ENCODE measurements around the gene TMEM163.

The TMEM163 gene

DNA sequence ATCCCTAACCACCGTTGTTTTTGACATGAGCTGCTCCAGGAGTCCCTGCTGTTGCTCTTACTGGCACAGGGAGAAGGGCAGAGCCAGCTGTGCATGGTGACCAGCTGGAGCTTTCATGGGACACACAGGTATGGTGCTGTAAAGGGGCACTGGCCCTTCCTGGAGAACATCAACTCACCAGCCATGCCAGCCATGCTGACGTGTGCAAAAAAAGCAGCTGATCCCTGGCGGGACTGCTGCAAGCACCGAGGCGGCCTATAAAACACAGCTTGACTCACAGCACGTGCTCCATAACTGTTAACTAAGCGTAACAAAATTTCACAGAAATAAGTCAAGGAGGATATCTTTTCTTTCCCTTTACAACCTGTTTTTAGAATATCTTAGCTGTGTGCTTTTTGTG, 165.1 kb downstream of the TMEM163 start:
- Histone ChIP-seq H3K9ac (ENCODE audit: low read length) (no peak overlapping the region), H3K4me3 (ENCODE audit: low read depth, low read length) (no peak overlapping the region), H3K4me1 (ENCODE audit: control insufficient read depth, insufficient read depth, low read length) (no peaks in the 10 kb centered on the region), H3K9me3 (ENCODE audit: control insufficient read depth, insufficient read depth, low read depth, low read length) (no peaks in the 10 kb centered on the region), H3K36me3 (ENCODE audit: control insufficient read depth, insufficient read depth, low read length) (no peaks in the 10 kb centered on the region), H3K27ac (ENCODE audit: low read depth, low read length) (no peak overlapping the region), H3K27me3 (ENCODE audit: control insufficient read depth, insufficient read depth, low read length) (no peaks in the 10 kb centered on the region)

DNA sequence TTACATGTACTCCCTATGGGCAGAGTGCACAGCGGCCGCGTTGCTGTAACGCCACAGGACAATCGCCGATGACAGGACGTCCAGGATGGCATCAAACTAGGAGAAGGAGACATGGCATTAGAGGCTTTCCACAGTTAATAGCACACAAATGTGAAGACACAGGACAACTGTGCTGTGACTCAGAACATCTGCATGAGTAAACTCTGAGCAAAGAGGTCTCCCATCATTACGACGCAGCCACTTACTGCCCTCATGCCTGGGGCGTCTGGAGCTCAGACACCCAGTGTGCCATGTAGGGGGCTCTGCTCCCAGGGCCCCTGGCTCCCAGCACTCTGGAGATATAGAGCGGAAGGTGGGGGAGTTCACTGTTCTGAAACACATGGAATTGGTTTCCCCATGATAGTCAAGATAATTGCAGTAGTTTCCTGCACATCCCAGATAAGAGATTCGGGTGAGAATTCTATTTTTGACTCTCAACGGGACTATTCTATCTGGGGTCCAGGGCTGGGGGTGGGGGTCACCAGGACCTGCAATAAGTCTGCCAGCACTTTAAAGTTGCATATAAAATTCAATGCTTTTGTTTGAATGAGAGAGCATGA, 168.1 kb downstream of the TMEM163 start:
- no peak overlapping the region for H3K27ac ChIP-seq (ENCODE audit: low read depth, low read length)
- H3K9me3 ChIP-seq (ENCODE audit: control insufficient read depth, insufficient read depth, low read depth, low read length): no peaks in the 10 kb centered on the region
- no peaks in the 10 kb centered on the region for H3K36me3 ChIP-seq (ENCODE audit: control insufficient read depth, insufficient read depth, low read length)
- H3K27me3 ChIP-seq (ENCODE audit: control insufficient read depth, insufficient read depth, low read length): no peaks in the 10 kb centered on the region
- no peaks in the 10 kb centered on the region for H3K4me1 ChIP-seq (ENCODE audit: control insufficient read depth, insufficient read depth, low read length)
- H3K9ac ChIP-seq (ENCODE audit: low read length): no peak overlapping the region
- H3K4me3 ChIP-seq (ENCODE audit: low read depth, low read length): no peak overlapping the region

DNA sequence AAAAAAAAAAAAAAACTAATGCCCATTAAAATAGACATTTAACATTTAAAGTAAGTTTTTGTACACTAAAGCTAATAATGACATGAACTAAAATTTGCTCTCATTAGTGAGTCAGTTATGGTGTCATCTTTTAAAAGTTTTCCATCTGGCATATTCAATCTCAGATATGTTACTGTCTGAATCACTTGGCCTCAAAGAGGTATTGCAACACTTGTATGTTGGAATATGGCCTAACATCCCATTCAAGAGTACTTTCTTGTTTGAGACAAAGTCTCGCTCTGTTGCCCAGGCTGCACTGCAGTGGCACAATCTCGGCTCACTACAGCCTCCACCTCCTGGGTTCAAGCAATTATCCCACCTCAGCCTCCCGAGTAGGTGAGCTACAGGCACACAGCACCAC, 169.7 kb downstream of the TMEM163 start:
- H3K4me3 ChIP-seq (ENCODE audit: low read depth, low read length): no peak overlapping the region
- H3K27ac ChIP-seq (ENCODE audit: low read depth, low read length): no peak overlapping the region
- H3K9ac ChIP-seq (ENCODE audit: low read length): no peak overlapping the region
- no peaks in the 10 kb centered on the region for H3K4me1 ChIP-seq (ENCODE audit: control insufficient read depth, insufficient read depth, low read length)
- no peaks in the 10 kb centered on the region for H3K9me3 ChIP-seq (ENCODE audit: control insufficient read depth, insufficient read depth, low read depth, low read length)
- no peaks in the 10 kb centered on the region for H3K27me3 ChIP-seq (ENCODE audit: control insufficient read depth, insufficient read depth, low read length)
- no peaks in the 10 kb centered on the region for H3K36me3 ChIP-seq (ENCODE audit: control insufficient read depth, insufficient read depth, low read length)

DNA sequence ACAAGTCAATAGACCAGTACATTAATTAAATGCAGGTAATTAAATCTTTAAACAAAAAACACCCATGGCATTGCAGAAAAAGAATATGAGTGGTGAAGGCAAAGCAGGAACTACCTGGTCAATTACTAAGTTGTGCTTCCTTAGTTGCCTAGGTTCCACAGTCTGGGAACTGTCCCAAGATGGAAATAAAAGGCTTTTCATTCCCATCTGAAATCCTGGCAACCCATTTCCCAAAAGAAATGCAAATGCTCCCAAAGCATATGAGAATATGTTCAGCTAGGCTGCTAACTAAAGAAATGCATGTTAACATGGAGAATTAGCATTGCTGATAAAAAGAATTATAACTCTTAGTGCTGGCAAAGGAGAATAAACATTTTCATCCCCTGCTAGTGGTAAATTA, 177.8 kb downstream of the TMEM163 start:
- no peaks in the 10 kb centered on the region for H3K4me1 ChIP-seq (ENCODE audit: control insufficient read depth, insufficient read depth, low read length)
- no peak overlapping the region for H3K9ac ChIP-seq (ENCODE audit: low read length)
- no peaks in the 10 kb centered on the region for H3K27me3 ChIP-seq (ENCODE audit: control insufficient read depth, insufficient read depth, low read length)
- no peak overlapping the region for H3K4me3 ChIP-seq (ENCODE audit: low read depth, low read length)
- H3K27ac ChIP-seq (ENCODE audit: low read depth, low read length): no peak overlapping the region
- no peaks in the 10 kb centered on the region for H3K9me3 ChIP-seq (ENCODE audit: control insufficient read depth, insufficient read depth, low read depth, low read length)
- no peaks in the 10 kb centered on the region for H3K36me3 ChIP-seq (ENCODE audit: control insufficient read depth, insufficient read depth, low read length)

DNA sequence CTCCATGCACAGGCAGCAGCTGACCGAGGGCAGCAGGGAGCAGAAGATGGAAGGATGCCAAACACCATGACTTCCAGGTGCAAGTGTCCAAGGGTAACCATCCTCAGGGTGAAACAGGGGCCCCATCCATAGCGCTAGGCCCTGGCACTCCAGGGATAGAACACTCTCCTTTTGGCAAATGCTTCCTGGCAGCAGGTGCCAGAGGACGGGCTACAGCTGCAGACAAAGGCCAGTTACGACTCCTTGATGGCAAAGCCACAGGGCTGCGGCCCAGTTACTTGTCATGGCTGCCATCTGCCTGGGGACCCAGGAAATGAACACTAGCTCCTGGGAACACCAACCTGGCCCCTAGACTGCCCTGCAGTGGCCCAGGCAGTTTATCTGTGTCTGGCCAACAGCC, 178.8 kb downstream of the TMEM163 start:
- H3K27me3 ChIP-seq (ENCODE audit: control insufficient read depth, insufficient read depth, low read length): no peaks in the 10 kb centered on the region
- no peaks in the 10 kb centered on the region for H3K36me3 ChIP-seq (ENCODE audit: control insufficient read depth, insufficient read depth, low read length)
- no peak overlapping the region for H3K9ac ChIP-seq (ENCODE audit: low read length)

GRCh38 chr2:134537702-134538101, 181.1 kb downstream of the TMEM163 start:
- Histone ChIP-seq H3K9me3 (ENCODE audit: control insufficient read depth, insufficient read depth, low read depth, low read length) (no peaks in the 10 kb centered on the region), H3K27ac (ENCODE audit: low read depth, low read length) (no peak overlapping the region), H3K4me3 (ENCODE audit: low read depth, low read length) (no peak overlapping the region), H3K36me3 (ENCODE audit: control insufficient read depth, insufficient read depth, low read length) (no peaks in the 10 kb centered on the region), H3K9ac (ENCODE audit: low read length) (no peak overlapping the region), H3K4me1 (ENCODE audit: control insufficient read depth, insufficient read depth, low read length) (no peaks in the 10 kb centered on the region; the same call in 1 of the 2 replicates), H3K27me3 (ENCODE audit: control insufficient read depth, insufficient read depth, low read length) (no peaks in the 10 kb centered on the region)

More for the DNA sequence above, 178.8 kb downstream of the TMEM163 start:
- no peaks in the 10 kb centered on the region for H3K4me1 ChIP-seq (ENCODE audit: control insufficient read depth, insufficient read depth, low read length)
- H3K4me3 ChIP-seq (ENCODE audit: low read depth, low read length): no peak overlapping the region
- H3K27ac ChIP-seq (ENCODE audit: low read depth, low read length): no peak overlapping the region
- no peaks in the 10 kb centered on the region for H3K9me3 ChIP-seq (ENCODE audit: control insufficient read depth, insufficient read depth, low read depth, low read length)

- H3K27me3 ChIP-seq (ENCODE audit: control insufficient read depth, insufficient read depth, low read length): no peaks in the 10 kb centered on the region
- H3K4me1 ChIP-seq (ENCODE audit: control insufficient read depth, insufficient read depth, low read length): no peaks in the 10 kb centered on the region; the same call in 1 of the 2 replicates
- H3K27ac ChIP-seq (ENCODE audit: low read depth, low read length): no peak overlapping the region
- H3K36me3 ChIP-seq (ENCODE audit: control insufficient read depth, insufficient read depth, low read length): no peaks in the 10 kb centered on the region
- H3K4me3 ChIP-seq (ENCODE audit: low read depth, low read length): no peak overlapping the region
- no peak overlapping the region for H3K9ac ChIP-seq (ENCODE audit: low read length)
- H3K9me3 ChIP-seq (ENCODE audit: control insufficient read depth, insufficient read depth, low read depth, low read length): no peaks in the 10 kb centered on the region
Observed at GRCh38 chr2:134537121-134537520, 181.7 kb downstream of the TMEM163 start.

DNA sequence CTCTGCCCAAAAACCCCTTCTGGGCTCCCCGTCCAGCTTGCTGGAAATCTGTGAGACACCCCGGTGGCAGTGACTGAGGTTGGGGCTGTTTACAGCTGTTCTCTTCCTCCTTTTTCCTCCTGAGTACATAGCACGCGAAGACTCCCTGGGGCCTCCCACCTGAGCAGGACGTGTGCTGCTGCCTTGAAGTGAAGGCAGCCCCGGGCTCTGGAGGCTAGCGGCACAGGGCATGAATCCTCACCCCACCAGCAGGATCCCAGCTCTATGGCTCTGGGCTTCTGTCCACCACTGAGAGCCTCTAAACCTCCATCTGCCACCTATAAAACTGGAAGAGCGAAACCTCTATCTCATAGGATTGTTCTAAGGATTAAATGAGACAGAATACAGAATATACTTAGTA, 182.5 kb downstream of the TMEM163 start:
- H3K27me3 ChIP-seq (ENCODE audit: control insufficient read depth, insufficient read depth, low read length): no peaks in the 10 kb centered on the region
- H3K4me1 ChIP-seq (ENCODE audit: control insufficient read depth, insufficient read depth, low read length): no peaks in the 10 kb centered on the region; the same call in 1 of the 2 replicates
- no peak overlapping the region for H3K4me3 ChIP-seq (ENCODE audit: low read depth, low read length)

GRCh38 chr2:134532537-134532936, 186.3 kb downstream of the TMEM163 start:
- Histone ChIP-seq H3K27ac (ENCODE audit: low read depth, low read length) (no peak overlapping the region), H3K36me3 (ENCODE audit: control insufficient read depth, insufficient read depth, low read length) (no peaks in the 10 kb centered on the region), H3K27me3 (ENCODE audit: control insufficient read depth, insufficient read depth, low read length) (no peaks in the 10 kb centered on the region), H3K4me1 (ENCODE audit: control insufficient read depth, insufficient read depth, low read length) (no peaks in the 10 kb centered on the region; the same call in 1 of the 2 replicates), H3K9ac (ENCODE audit: low read length) (no peak overlapping the region), H3K9me3 (ENCODE audit: control insufficient read depth, insufficient read depth, low read depth, low read length) (no peaks in the 10 kb centered on the region), H3K4me3 (ENCODE audit: low read depth, low read length) (no peak overlapping the region)

More for the DNA sequence above, 182.5 kb downstream of the TMEM163 start:
- H3K36me3 ChIP-seq (ENCODE audit: control insufficient read depth, insufficient read depth, low read length): no peaks in the 10 kb centered on the region
- no peak overlapping the region for H3K27ac ChIP-seq (ENCODE audit: low read depth, low read length)
- no peaks in the 10 kb centered on the region for H3K9me3 ChIP-seq (ENCODE audit: control insufficient read depth, insufficient read depth, low read depth, low read length)
- H3K9ac ChIP-seq (ENCODE audit: low read length): no peak overlapping the region

DNA sequence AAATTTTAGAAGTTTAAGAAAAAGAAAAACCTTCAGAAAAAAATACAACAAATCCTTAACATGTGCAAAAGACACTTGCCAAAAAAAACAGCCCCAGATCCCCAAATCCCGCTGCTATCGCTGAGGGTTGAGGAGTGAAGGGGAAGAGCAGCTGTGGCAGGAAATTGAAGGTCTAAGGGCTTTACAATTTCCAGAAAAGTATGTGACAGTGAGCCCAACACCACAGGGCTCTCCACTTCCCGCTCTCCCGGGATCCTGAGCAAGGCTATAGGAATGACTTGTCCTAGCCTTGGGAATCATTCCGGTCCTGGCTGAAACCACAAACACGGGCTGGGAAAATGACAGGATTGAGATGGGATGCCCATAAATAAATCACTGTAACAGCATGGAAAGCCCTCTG, 191.4 kb downstream of the TMEM163 start:
- Histone ChIP-seq H3K9me3 (ENCODE audit: control insufficient read depth, insufficient read depth, low read depth, low read length) (no peaks in the 10 kb centered on the region), H3K27ac (ENCODE audit: low read depth, low read length) (no peak overlapping the region), H3K4me3 (ENCODE audit: low read depth, low read length) (no peak overlapping the region), H3K27me3 (ENCODE audit: control insufficient read depth, insufficient read depth, low read length) (no peaks in the 10 kb centered on the region), H3K36me3 (ENCODE audit: control insufficient read depth, insufficient read depth, low read length) (no peaks in the 10 kb centered on the region), H3K9ac (ENCODE audit: low read length) (no peak overlapping the region), H3K4me1 (ENCODE audit: control insufficient read depth, insufficient read depth, low read length) (no peaks in the 10 kb centered on the region; the same call in 1 of the 2 replicates)

DNA sequence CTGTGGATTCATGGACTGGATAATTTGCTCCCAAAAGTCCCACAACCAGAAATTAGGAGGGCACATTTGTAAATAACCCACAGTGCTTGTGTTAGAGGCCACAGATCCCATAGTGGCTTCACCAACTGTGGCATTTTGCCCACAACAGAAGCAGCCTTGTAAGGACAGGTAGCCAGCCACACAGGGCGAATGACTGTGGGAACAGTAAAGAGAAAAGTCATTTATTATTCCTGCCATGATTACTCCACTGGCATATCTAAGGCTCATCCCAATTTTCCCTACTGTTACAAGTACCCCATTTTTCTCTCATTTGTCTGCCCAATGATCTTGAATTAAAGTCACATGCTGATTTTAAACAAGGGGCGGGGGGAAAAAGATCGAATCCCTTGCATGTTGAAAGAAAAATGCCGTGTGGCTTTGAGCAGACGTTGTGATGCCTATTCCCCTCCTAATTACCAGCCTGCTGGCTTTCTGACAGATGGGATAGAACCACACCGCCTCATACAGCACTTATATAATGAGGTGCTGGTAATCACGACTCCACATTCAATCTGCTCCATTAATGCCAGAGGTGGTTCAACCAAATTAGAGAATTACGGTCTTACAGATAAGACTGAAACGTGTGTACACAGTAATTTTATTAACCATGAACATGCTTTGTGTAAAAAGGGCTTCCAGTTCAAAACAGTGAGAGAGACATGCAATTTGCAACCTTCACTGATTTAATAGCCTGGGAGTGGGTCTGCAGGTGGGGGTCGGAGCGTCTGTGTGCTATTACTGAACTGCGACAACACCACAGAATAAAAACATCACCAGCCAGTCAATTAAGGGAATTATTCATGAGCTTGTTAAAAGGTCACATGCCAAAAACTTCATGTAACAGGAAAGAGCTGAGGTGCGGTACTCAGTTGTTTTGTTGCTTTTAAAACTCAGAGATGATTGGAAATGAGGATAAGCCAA, 196.0 kb downstream of the TMEM163 start:
- H3K36me3 ChIP-seq (ENCODE audit: control insufficient read depth, insufficient read depth, low read length): no peaks in the 10 kb centered on the region
- H3K4me3 ChIP-seq (ENCODE audit: low read depth, low read length): no peak overlapping the region
- no peaks in the 10 kb centered on the region for H3K27me3 ChIP-seq (ENCODE audit: control insufficient read depth, insufficient read depth, low read length)
- H3K9me3 ChIP-seq (ENCODE audit: control insufficient read depth, insufficient read depth, low read depth, low read length): no peaks in the 10 kb centered on the region
- H3K9ac ChIP-seq (ENCODE audit: low read length): no peak overlapping the region
- no peak overlapping the region for H3K27ac ChIP-seq (ENCODE audit: low read depth, low read length)
- H3K4me1 ChIP-seq (ENCODE audit: control insufficient read depth, insufficient read depth, low read length): no peaks in the 10 kb centered on the region; the same call in 1 of the 2 replicates

Measured in HUES6 (cell line).